Activated T-helper 2 cell treated with anti-CD3 and anti-CD28 coated beads, Interferon-gamma antibody, Interleukin-2, Interleukin-4, amounts not matched to agents 10 μg/mL and 5 μg/mL and 100 μg/mL, durations not matched to agents 14 hours and 24 hours and 36 hours (primary cell): ENCODE measurements around the gene NRXN3. TPM values are rescaled to one million over a fixed set of nuclear protein-coding genes. Genes with fewer than 3 reads are reported as not detected.

ENCODE experiments used
- DNase-seq: peaks from one replicate; pipeline ENCODE4 v3.0.0; 2021; ENCODE audit warnings: low spot score
- H3K27ac Mint-ChIP-seq: one replicate; pipeline ENCODE4 v1.8.0; 2021; ENCODE audit warnings: mixed read lengths
- H3K27me3 Mint-ChIP-seq: one replicate; pipeline ENCODE4 v1.8.0; 2021; ENCODE audit warnings: low read depth, mixed read lengths
- H3K36me3 Mint-ChIP-seq: one replicate; pipeline ENCODE4 v1.8.0; 2021; ENCODE audit warnings: low read depth, mixed read lengths
- H3K4me1 Mint-ChIP-seq: one replicate; pipeline ENCODE4 v1.8.0; 2021; ENCODE audit warnings: low read depth, mixed read lengths
- H3K4me3 Mint-ChIP-seq: one replicate; pipeline ENCODE4 v1.8.0; 2021; ENCODE audit warnings: low read depth, mild to moderate bottlenecking, moderate library complexity, mixed read lengths
- H3K9me3 Mint-ChIP-seq: one replicate; pipeline ENCODE4 v1.8.0; 2021; ENCODE audit warnings: mixed read lengths
- intact Hi-C: fragments of 100-400 bp; cut with micrococcal nuclease; formaldehyde crosslinking; loops from one replicate; pipeline ENCODE4 v1.15.1; 2023
- total RNA-seq: library from RNA; stranded (reverse); gene quantifications from 2 replicates; pipeline ENCODE4 v1.2.3, GENCODE V29; 2022

The NRXN3 gene
- total RNA-seq, 1 donor from 2014 or later, result not detected

DNA sequence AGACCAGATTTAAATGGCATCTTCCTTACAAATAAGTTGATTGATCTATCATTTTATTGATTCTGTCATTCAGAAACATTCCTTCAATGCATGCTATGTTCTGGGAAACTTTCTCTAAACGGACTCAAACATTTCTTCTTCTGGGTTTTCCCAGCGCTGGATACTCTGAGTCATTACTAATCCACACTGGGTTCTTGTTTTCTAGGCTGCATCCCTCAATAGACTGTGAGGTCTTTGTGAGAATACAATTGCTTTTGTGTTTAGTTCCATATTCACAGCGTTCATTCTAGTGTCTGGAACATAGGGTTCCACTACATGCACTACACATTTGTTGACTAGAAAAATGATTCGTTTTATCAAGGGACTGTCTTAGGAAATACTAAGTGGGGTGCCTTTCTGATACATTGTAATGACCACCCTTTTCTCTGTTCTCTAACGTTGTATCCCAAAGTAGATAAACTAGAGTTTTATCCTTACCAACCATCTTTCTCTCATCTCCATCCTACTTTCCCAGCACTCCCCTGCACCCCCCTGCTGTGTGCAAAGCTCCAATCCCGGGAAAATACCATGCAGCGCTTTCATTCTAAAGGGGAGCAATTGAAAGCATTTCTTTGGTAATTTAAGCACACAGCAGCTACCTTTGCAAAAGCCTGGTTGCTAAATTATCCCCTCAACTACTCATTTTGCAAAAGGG is 1162.5 kb downstream of the NRXN3 start:
- H3K27me3 Mint-ChIP-seq, result no peaks in the 10 kb centered on the region
- intact Hi-C loops, result no loop called here
- H3K36me3 Mint-ChIP-seq, result no peaks in the 10 kb centered on the region
- no peak overlapping the region for H3K27ac Mint-ChIP-seq
- no peak for DNase-seq
- H3K4me3 Mint-ChIP-seq, result no peak overlapping the region
- peaks cover 5% of the 10 kb centered on the region for H3K9me3 Mint-ChIP-seq
- H3K4me1 Mint-ChIP-seq, result no peaks in the 10 kb centered on the region

DNA sequence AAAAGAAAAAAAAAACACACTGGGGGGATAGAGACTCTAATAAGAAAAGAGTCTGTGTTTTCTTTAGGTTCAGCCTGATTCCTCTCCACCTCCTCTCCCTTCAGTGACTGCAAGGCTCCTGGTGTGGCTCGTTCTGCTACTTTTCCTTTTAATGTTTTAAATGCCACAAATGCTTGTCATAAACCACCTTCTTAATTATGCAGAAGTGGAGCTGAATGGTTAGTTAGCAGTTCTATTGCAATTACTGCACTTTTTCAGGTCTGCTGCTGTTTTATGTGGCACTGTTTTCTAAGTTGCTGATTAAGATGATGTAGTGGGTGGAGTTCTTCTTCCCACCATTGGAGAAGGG is 1163.0 kb downstream of the NRXN3 start:
- no peaks in the 10 kb centered on the region for H3K27me3 Mint-ChIP-seq
- DNase-seq, result no peak
- no peak overlapping the region for H3K4me3 Mint-ChIP-seq
- peaks cover 5% of the 10 kb centered on the region for H3K9me3 Mint-ChIP-seq
- intact Hi-C loops, result no loop called here
- no peak overlapping the region for H3K27ac Mint-ChIP-seq
- no peaks in the 10 kb centered on the region for H3K36me3 Mint-ChIP-seq
- H3K4me1 Mint-ChIP-seq, result no peaks in the 10 kb centered on the region

DNA sequence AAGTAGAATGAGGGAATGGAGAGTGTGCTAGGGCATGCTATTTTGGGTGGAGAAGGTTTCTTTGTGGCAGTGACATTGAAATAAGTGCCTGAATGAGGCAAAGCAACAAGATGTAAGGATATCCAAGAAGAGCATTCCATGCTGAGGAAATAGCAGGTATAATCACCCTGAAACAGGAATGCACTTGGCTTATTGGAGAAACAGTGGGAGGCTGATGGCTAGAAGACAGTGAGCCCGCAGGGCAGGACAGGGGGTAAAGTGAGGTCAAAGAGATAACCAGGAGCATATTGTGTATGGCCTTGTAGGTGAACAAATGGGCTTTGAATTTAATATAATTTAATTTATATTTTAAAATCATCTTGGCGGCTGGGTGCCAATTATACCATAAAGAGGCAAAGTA is 1164.1 kb downstream of the NRXN3 start:
- no peaks in the 10 kb centered on the region for H3K4me1 Mint-ChIP-seq
- peaks cover 5% of the 10 kb centered on the region for H3K9me3 Mint-ChIP-seq
- intact Hi-C loops, result no loop called here
- no peak overlapping the region for H3K4me3 Mint-ChIP-seq
- no peak overlapping the region for H3K27ac Mint-ChIP-seq
- no peaks in the 10 kb centered on the region for H3K36me3 Mint-ChIP-seq
- H3K27me3 Mint-ChIP-seq, result no peaks in the 10 kb centered on the region
- no peak for DNase-seq

DNA sequence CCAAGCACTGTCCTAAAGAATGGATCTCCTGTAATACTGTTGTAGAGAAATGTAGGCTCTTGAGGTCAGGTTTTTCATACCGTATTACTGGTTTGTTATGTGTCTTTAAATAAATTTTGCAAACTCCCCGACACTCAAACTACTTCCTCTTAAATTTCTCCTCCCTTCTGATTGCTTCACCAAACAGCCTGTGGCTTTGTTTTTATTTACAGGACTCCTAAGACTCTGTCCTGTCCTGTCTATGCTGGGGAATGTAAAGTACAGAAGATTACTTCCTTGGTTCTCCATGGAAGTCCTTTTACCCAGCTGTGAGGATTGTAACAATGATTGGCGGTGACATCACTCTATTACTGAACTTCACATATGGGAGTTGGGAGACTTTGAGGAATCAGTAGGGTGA is 1167.6 kb downstream of the NRXN3 start:
- H3K36me3 Mint-ChIP-seq, result no peaks in the 10 kb centered on the region
- H3K27ac Mint-ChIP-seq, result no peak overlapping the region
- no peak overlapping the region for H3K4me3 Mint-ChIP-seq
- H3K4me1 Mint-ChIP-seq, result no peaks in the 10 kb centered on the region
- no peak for DNase-seq
- no peaks in the 10 kb centered on the region for H3K9me3 Mint-ChIP-seq
- H3K27me3 Mint-ChIP-seq, result no peaks in the 10 kb centered on the region
- intact Hi-C loops, result no loop called here

DNA sequence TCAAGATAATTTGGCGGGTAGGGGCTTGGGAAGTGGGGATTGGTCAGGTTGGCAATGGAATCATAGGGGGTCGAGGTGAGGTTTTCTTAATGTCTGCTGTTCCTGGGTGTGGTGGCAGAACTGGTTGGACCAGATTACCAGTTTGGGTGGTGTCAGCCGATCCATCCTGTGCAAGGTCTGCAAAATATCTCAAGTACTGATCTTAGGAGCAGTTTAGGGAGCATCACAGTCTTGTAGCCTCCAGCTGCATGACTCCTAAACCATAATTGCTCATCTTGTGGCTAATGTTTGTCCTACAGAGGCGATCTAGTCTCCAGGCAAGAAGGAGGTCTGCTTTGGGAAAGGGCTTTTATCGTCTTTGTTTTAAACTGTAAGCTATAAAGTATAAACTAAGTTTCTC is 1172.8 kb downstream of the NRXN3 start:
- Mint-ChIP-seq H3K4me1 (no peaks in the 10 kb centered on the region), H3K27ac (no peak overlapping the region), H3K36me3 (no peaks in the 10 kb centered on the region), H3K4me3 (no peak overlapping the region), H3K27me3 (no peaks in the 10 kb centered on the region), H3K9me3 (no peaks in the 10 kb centered on the region)
- no peak for DNase-seq
- intact Hi-C loops, result no loop called here

DNA sequence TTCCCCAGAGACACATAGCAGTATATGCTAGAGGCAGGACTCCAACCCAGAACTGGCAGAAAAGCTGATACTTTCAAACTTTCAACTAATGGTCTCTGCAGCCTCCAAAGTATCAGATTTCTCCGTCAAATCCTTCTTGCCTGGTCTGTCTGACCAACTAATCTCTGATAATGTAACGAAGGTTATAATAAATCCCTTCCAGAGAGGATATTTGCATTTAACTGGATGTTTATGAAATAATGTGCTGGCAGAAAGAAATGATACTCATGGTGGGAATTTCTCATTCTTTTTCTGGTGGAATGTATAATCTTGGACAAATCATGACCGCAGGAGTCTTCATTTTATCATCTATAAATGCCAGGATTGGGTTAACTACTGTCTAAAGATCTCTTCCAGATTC is 1180.8 kb downstream of the NRXN3 start:
- no peak overlapping the region for H3K27ac Mint-ChIP-seq
- no peaks in the 10 kb centered on the region for H3K9me3 Mint-ChIP-seq
- H3K4me1 Mint-ChIP-seq, result no peaks in the 10 kb centered on the region
- H3K27me3 Mint-ChIP-seq, result no peaks in the 10 kb centered on the region
- DNase-seq, result no peak
- intact Hi-C loops, result no loop called here
- H3K4me3 Mint-ChIP-seq, result no peak overlapping the region
- no peaks in the 10 kb centered on the region for H3K36me3 Mint-ChIP-seq

DNA sequence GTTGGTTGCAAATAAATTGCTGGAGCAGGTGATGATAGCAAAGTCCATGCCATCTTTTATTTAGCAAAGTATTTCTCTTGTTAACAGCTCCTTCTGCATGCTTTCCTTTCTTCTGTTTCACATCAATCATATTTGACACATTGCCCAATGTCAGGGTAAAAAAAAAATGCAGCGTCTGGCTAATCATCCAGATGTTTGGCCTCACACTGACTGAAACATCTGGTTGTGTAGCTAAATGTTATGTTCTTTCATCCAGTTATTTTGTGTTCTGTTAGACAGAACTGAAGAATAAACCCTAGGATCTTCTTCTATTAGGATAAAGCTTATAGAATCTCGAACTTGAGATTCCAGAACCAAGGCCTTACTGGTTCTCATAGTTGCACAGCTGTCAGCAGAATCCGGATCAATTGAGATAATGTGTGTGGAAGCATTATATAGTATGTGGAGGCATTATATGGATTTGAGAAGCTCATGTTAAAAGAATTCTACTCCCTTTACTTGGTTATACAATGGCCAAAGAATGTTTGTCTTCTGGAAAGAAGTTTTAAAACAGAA is 1182.0 kb downstream of the NRXN3 start:
- Mint-ChIP-seq H3K36me3 (no peaks in the 10 kb centered on the region), H3K4me3 (no peak overlapping the region), H3K9me3 (no peaks in the 10 kb centered on the region), H3K4me1 (no peaks in the 10 kb centered on the region), H3K27ac (no peak overlapping the region), H3K27me3 (no peaks in the 10 kb centered on the region)
- no peak for DNase-seq
- intact Hi-C loops, result no loop called here

DNA sequence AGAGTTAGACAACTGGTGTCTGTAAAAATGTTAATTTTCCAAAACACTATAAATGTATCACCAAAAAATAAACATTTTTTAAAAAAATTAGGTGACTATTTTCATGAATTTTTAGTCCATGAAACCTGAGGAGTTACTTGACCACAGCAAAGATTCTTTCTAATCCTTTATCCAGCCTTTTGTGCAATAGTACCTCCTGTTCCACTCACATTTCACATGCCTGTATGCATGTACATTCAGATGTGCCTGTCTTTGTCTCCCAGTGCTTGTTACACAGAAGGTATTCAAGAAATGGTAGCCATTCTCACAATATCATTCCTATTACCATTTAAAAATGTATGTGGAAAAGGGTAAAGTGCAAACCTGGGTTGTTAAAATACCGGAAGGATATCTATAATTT is 1184.2 kb downstream of the NRXN3 start:
- H3K9me3 Mint-ChIP-seq, result no peaks in the 10 kb centered on the region
- H3K4me1 Mint-ChIP-seq, result no peaks in the 10 kb centered on the region
- no peak overlapping the region for H3K4me3 Mint-ChIP-seq
- H3K36me3 Mint-ChIP-seq, result no peaks in the 10 kb centered on the region
- no peak for DNase-seq
- intact Hi-C loops, result no loop called here
- no peak overlapping the region for H3K27ac Mint-ChIP-seq
- no peaks in the 10 kb centered on the region for H3K27me3 Mint-ChIP-seq

DNA sequence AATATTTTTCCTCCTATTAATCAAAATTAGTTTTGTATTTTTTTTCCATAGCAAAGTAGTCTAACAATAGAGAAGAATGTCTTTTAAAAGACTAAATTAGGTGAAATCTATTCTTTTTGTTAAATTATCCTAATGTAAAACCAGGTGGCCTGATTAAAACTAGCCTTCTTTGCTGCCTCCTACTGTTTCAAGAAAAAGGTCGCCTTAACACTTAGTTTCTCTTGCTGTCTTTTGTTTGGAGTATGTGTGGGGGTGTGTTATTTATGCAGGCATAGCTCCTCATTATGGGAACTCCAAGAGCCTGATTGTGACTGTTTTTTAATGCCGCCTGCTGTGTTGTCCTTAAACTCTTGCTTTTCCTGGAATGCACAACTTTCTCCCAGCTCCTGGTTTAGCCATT is 1185.9 kb downstream of the NRXN3 start:
- no peak for DNase-seq
- no peak overlapping the region for H3K27ac Mint-ChIP-seq
- no peaks in the 10 kb centered on the region for H3K4me1 Mint-ChIP-seq

DNA sequence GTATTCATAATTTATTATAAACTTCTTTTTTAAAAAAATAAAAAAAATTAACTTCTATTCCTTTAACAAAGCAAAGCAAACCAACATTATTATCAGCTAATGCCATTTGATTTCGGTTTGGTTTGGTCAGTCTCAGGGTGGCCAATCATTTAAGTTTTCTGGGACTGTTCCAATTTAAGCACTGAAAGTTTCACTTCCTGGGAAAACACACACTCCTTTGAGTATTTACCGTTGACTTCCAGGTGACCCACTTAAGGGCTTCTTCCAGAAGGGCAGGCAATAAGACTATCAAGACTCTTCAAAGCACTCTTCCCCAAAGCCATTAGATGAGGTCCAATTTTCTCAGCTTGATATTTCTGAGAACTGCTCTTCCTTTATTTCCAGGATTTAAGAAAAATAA is 1187.1 kb downstream of the NRXN3 start:
- no peak for DNase-seq
- no peaks in the 10 kb centered on the region for H3K27me3 Mint-ChIP-seq
- H3K36me3 Mint-ChIP-seq, result no peaks in the 10 kb centered on the region
- peaks cover 4% of the 10 kb centered on the region for H3K9me3 Mint-ChIP-seq
- H3K4me3 Mint-ChIP-seq, result no peak overlapping the region
- intact Hi-C loops, result no loop called here
- H3K27ac Mint-ChIP-seq, result no peak overlapping the region
- H3K4me1 Mint-ChIP-seq, result no peaks in the 10 kb centered on the region

More for the DNA sequence above, 1185.9 kb downstream of the NRXN3 start:
- intact Hi-C loops, result no loop called here
- no peak overlapping the region for H3K4me3 Mint-ChIP-seq
- H3K9me3 Mint-ChIP-seq, result peaks cover 4% of the 10 kb centered on the region
- H3K36me3 Mint-ChIP-seq, result no peaks in the 10 kb centered on the region
- H3K27me3 Mint-ChIP-seq, result no peaks in the 10 kb centered on the region

DNA sequence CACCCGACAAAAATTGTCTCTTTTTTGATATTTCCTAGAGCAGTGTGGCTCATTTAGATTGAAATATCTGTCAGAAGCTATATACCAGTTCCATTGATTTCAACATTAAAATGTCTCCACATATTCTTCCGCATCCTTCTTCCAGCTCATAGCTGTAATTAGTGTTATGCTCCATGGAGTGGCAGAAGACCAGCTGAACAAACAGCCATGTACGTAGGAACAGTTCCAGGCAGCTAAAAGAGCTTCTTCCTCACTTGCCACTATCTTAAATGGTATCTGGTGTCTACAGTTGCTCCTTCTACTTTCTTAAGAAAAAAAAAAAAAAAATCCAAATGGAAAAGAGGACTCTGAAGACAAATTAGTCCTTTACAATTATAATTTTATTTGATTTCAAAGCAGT is 1193.1 kb downstream of the NRXN3 start:
- Mint-ChIP-seq H3K27ac (no peak overlapping the region), H3K9me3 (peaks cover 13% of the 10 kb centered on the region), H3K4me3 (no peak overlapping the region), H3K27me3 (no peaks in the 10 kb centered on the region), H3K4me1 (no peaks in the 10 kb centered on the region), H3K36me3 (no peaks in the 10 kb centered on the region)
- intact Hi-C loops, result no loop called here
- DNase-seq, result no peak

DNA sequence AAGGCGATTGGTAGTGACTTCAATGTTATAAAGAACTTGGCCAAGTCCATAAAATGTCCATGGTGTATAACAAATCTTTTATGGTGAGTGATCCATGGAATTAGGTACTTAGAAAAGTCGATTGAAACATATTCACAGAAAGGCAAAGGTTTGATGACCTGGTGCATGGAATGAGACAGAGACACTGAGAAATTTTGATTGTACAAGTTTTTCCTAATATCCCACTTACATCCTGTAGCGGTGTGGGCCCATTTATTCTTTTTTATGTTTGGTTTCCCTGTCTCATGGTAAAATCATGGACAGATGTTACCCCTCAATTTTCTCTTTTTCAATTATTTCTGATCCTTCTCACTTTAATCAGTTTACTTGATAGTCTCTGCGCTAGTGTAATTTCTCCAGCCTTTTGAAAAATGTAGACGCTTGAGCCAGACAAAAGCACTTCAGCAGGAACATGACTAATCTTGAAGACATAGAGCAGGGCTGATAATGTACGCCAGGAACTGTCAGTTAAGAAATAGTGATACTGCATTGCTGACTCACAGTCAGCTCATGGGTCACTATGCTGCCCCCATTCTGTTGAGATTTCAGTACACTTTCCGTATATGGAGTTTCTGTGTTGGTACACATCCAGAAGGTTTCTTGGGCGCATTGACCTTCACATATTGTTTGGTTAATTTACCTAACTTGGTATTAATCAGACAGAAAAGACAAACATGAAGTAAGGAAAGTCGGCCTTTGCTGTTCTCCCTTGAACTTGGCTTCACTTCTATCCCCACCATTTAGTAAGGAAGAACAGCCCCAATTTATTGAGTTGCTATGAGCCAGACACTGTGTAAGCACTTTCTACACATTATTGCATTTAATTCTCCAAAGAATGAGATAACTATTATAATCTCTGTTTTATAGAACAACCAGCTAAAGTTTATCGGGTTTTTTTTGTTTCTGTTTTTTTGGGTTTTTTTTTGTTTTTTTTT is 1199.5 kb downstream of the NRXN3 start:
- H3K36me3 Mint-ChIP-seq, result no peaks in the 10 kb centered on the region
- H3K27me3 Mint-ChIP-seq, result no peaks in the 10 kb centered on the region
- DNase-seq, result no peak
- H3K27ac Mint-ChIP-seq, result no peak overlapping the region
- H3K4me3 Mint-ChIP-seq, result no peak overlapping the region
- no peaks in the 10 kb centered on the region for H3K4me1 Mint-ChIP-seq
- H3K9me3 Mint-ChIP-seq, result peaks cover 23% of the 10 kb centered on the region
- intact Hi-C loops, result no loop called here

DNA sequence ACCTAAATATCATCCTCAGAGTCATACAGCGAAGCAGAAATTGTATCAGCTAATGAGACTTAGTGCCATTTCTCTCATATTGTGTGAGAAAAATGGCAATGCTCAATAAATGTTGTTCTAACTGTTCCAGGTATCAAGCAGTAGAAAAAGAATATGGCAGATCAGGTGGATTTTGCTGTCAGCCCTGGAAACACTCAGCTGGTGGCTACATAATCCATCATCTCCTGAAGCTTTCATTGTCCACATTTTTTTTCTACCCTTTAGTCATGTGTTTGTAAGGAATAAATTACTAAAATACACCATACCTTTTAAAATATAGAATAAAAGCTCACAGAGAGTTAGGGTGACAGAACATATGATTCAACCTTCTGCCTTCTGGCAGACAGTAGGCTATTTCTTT is 1200.8 kb downstream of the NRXN3 start:
- Mint-ChIP-seq H3K27ac (no peak overlapping the region), H3K36me3 (no peaks in the 10 kb centered on the region), H3K9me3 (peaks cover 23% of the 10 kb centered on the region), H3K4me3 (no peak overlapping the region), H3K4me1 (no peaks in the 10 kb centered on the region), H3K27me3 (no peaks in the 10 kb centered on the region)
- DNase-seq, result no peak
- intact Hi-C loops, result no loop called here
